ENCODE data around the gene RSRC1.
"Not testable (repeated sequence)": the region's sequence is repeated elsewhere in the genome, so short reads cannot be mapped to it uniquely, and the experiment has no call there.

Gene RSRC1

DNA sequence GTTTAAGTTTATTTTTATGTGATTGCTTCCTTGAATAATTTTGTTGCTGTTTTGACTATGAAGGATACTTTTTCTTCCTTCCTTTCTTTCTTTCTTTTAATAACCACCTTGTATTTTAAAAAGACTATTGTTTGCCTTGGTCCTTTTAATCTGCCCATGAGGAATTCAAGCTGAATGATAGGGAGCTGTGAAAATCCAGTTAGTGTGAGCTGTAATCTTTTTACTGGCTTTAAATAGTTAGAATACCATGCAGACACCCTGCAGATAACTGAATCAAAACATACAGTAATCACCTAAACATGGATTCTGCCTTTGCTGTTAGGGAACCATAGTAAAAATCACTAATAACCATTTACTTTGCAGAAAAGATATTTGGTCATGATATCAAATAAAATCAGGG lies 110.7 kb downstream of the RSRC1 start:
- H3K4me1 ChIP-seq (ENCODE audit: low read depth, poor library complexity, severe bottlenecking): no peaks in the 10 kb centered on the region
- no peaks in the 10 kb centered on the region for H4K20me1 ChIP-seq (ENCODE audit: insufficient read depth)
- TF ChIP-seq, protein P1, sequence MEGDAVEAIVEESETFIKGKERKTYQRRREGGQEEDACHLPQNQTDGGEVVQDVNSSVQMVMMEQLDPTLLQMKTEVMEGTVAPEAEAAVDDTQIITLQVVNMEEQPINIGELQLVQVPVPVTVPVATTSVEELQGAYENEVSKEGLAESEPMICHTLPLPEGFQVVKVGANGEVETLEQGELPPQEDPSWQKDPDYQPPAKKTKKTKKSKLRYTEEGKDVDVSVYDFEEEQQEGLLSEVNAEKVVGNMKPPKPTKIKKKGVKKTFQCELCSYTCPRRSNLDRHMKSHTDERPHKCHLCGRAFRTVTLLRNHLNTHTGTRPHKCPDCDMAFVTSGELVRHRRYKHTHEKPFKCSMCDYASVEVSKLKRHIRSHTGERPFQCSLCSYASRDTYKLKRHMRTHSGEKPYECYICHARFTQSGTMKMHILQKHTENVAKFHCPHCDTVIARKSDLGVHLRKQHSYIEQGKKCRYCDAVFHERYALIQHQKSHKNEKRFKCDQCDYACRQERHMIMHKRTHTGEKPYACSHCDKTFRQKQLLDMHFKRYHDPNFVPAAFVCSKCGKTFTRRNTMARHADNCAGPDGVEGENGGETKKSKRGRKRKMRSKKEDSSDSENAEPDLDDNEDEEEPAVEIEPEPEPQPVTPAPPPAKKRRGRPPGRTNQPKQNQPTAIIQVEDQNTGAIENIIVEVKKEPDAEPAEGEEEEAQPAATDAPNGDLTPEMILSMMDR (conservative IDR thresholded peaks at IDR 0.05; ENCODE audit: low read depth, low read length): no peak
- H2AFZ ChIP-seq (ENCODE audit: low read depth): no peak overlapping the region
- H3K36me3 ChIP-seq (ENCODE audit: insufficient read depth): no peaks in the 10 kb centered on the region
- no peaks in the 10 kb centered on the region for H3K79me2 ChIP-seq (ENCODE audit: insufficient read depth, low read depth)
- no peak overlapping the region for H3K4me2 ChIP-seq
- H3K9ac ChIP-seq: no peak overlapping the region
- no peak overlapping the region for H3K27ac ChIP-seq
- H3K27me3 ChIP-seq (ENCODE audit: insufficient read depth, low read depth): no peaks in the 10 kb centered on the region
- no peak overlapping the region for H3K4me3 ChIP-seq (IDR thresholded peaks at IDR 0.05; ENCODE audit: insufficient read depth, low read depth, low read length)

DNA sequence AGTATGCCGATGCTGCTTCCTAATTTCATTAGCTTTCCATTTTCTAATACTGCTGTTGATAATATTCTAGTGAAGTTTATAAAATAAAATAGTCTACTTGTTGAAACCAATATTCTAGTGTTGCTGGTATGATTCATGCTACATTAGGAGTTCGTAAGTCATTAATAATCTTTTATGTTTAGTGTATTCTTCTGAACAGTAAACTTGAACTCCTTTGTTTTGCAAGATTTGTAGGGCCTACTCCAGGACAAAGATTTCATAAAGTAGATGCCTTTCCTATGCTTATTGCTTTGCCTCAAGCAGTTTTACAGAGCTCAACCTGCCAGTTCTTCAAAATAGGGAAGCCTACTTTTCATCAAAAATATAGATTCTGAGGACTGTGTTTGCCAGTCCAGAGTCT lies 111.5 kb downstream of the RSRC1 start:
- Histone ChIP-seq H3K27ac (no peak overlapping the region), H3K4me2 (no peak overlapping the region), H3K4me3 (IDR thresholded peaks at IDR 0.05; ENCODE audit: insufficient read depth, low read depth, low read length) (no peak overlapping the region), H2AFZ (ENCODE audit: low read depth) (no peak overlapping the region), H3K27me3 (ENCODE audit: insufficient read depth, low read depth) (no peaks in the 10 kb centered on the region), H4K20me1 (ENCODE audit: insufficient read depth) (no peaks in the 10 kb centered on the region), H3K79me2 (ENCODE audit: insufficient read depth, low read depth) (no peaks in the 10 kb centered on the region), H3K4me1 (ENCODE audit: low read depth, poor library complexity, severe bottlenecking) (no peaks in the 10 kb centered on the region), H3K9ac (no peak overlapping the region), H3K36me3 (ENCODE audit: insufficient read depth) (no peaks in the 10 kb centered on the region)
- TF ChIP-seq, protein P1 (conservative IDR thresholded peaks at IDR 0.05; ENCODE audit: low read depth, low read length): no peak

DNA sequence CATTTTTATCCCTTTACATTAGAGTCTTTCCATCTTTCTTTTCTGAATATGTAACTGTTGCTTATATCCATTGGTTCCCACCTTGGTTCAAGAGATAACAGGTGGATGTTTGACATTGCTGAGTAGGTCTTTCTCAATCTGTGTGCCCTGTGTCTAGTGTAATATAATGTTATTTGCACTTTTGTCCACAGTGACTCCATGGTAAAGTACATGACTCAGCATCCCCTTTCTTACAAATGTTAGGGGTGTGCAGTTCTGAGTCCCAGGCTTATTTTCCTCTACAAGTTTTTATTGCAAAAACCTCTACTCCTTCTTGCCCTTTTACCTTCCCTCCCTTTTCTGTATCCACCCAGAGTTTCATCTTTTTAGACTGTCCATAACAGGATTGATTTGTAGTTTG lies 116.5 kb downstream of the RSRC1 start:
- no peaks in the 10 kb centered on the region for H3K4me1 ChIP-seq (ENCODE audit: low read depth, poor library complexity, severe bottlenecking)
- no peak overlapping the region for H3K27ac ChIP-seq
- no peak overlapping the region for H2AFZ ChIP-seq (ENCODE audit: low read depth)
- no peak overlapping the region for H3K4me2 ChIP-seq
- H3K9ac ChIP-seq: no peak overlapping the region
- H4K20me1 ChIP-seq (ENCODE audit: insufficient read depth): no peaks in the 10 kb centered on the region
- no peaks in the 10 kb centered on the region for H3K79me2 ChIP-seq (ENCODE audit: insufficient read depth, low read depth)
- no peak overlapping the region for H3K4me3 ChIP-seq (IDR thresholded peaks at IDR 0.05; ENCODE audit: insufficient read depth, low read depth, low read length)
- TF ChIP-seq, protein P1 (conservative IDR thresholded peaks at IDR 0.05; ENCODE audit: low read depth, low read length): no peak
- no peaks in the 10 kb centered on the region for H3K27me3 ChIP-seq (ENCODE audit: insufficient read depth, low read depth)
- no peaks in the 10 kb centered on the region for H3K36me3 ChIP-seq (ENCODE audit: insufficient read depth)

DNA sequence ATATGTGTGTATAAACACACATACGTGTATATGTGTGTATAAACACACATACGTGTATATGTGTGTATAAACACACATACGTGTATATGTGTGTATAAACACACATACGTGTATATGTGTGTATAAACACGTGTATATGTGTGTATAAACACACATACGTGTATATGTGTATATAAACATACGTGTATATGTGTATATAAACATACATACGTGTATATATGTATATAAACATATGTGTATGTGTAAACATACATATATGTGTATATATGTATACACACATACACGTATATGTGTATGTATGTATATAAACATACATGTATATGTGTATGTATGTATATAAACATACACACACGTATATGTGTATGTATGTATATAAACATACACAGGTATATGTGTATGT lies 119.1 kb downstream of the RSRC1 start:
- H3K4me3 ChIP-seq (IDR thresholded peaks at IDR 0.05; ENCODE audit: insufficient read depth, low read depth, low read length); H3K79me2 ChIP-seq (ENCODE audit: insufficient read depth, low read depth); H3K27me3 ChIP-seq (ENCODE audit: insufficient read depth, low read depth); H3K9ac ChIP-seq; H3K4me2 ChIP-seq; H3K4me1 ChIP-seq (ENCODE audit: low read depth, poor library complexity, severe bottlenecking); H3K27ac ChIP-seq; H2AFZ ChIP-seq (ENCODE audit: low read depth); H4K20me1 ChIP-seq (ENCODE audit: insufficient read depth); H3K36me3 ChIP-seq (ENCODE audit: insufficient read depth): not testable (repeated sequence)

DNA sequence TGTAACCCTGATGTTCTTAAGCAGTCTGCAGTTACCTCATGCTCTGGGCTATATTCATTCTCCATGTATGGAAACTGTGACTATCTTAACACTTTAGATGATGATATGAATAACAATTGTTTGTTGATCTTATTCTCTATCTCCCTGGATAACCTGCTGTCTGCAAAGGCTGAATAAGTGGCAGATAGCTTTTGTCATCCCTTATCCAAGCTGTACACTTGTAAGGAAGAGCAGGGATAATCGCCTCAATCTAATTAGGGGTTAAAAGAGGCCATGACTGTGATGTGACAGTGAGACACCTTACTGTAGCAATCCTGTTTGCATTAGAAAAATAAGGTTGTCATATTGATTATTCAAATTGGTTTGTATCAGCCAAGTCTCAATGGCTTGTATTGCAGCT lies 123.9 kb downstream of the RSRC1 start:
- H4K20me1 ChIP-seq (ENCODE audit: insufficient read depth): no peaks in the 10 kb centered on the region
- H3K4me1 ChIP-seq (ENCODE audit: low read depth, poor library complexity, severe bottlenecking): no peaks in the 10 kb centered on the region
- H3K79me2 ChIP-seq (ENCODE audit: insufficient read depth, low read depth): no peaks in the 10 kb centered on the region
- no peak overlapping the region for H2AFZ ChIP-seq (ENCODE audit: low read depth)
- TF ChIP-seq, protein P1 (conservative IDR thresholded peaks at IDR 0.05; ENCODE audit: low read depth, low read length): no peak
- H3K27ac ChIP-seq: no peak overlapping the region
- no peak overlapping the region for H3K9ac ChIP-seq
- H3K4me2 ChIP-seq: no peak overlapping the region
- H3K27me3 ChIP-seq (ENCODE audit: insufficient read depth, low read depth): no peaks in the 10 kb centered on the region
- no peak overlapping the region for H3K4me3 ChIP-seq (IDR thresholded peaks at IDR 0.05; ENCODE audit: insufficient read depth, low read depth, low read length)
- H3K36me3 ChIP-seq (ENCODE audit: insufficient read depth): no peaks in the 10 kb centered on the region

All from KMS-11 (cell line).